GM21390 (cell line): Measurements from ENCODE around the gene GOPC.

Experiments used
- ATAC-seq: cut with Tn5 transposase; IDR thresholded peaks from one replicate; pipeline ENCODE4 v1.9.1; 2021; ENCODE audit not compliant: unreplicated experiment

Gene GOPC

DNA sequence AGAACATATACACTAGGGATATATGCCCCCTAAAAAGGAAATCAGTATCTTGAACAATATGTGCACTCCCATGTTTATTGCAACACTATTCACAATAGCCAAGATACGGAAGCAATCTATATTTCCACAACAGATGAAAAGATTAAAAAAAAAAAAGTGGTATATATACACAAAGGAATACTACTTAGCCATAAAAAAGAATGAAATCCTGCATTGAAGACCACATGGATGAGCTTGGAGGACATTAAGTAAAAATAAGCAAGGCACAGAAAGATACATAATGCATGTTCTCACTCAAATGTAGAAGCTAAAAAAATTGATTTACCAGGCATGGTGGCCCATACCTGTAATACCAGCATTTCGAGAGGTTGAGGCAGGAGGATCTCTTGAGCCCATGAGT lies 4.6 kb downstream of the GOPC start:
- no peak for ATAC-seq

DNA sequence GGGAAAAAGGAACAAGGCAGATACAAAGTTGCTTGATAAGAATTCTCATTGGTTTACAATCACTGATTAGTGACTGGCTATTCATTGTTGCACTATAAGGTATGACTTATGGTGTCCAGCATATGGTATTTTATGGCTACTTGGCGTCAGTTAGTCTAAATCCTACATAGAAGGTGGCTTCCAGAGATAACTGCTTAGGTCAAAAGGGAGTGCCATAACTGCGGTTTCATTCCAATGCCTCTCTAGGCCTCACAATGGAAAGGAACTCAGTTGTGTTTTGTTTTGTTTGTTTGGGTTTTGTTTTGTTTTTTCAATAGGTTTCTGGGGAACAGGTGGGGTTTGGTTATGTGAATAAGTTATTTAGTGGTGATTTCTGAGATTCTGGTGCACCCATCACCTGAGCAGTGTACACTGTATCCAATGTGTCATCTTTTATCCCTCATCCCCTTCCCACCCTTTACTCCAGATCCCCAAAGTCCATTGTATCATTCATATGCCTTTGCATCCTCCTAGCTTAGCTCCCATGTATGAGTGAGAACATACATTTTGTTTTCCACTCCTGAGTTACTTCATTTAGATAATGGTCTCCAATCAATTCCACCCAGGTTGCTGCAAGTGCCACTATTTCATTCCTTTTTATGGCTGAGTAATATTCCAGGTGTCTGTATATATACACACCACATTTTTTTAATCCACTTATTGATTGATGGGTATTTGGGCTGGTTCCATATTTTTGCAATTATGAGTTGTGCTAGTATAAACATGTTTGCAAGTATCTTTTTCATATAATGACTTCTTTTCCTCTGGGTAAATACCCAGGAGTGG lies 7.0 kb downstream of the GOPC start:
- no peak for ATAC-seq

DNA sequence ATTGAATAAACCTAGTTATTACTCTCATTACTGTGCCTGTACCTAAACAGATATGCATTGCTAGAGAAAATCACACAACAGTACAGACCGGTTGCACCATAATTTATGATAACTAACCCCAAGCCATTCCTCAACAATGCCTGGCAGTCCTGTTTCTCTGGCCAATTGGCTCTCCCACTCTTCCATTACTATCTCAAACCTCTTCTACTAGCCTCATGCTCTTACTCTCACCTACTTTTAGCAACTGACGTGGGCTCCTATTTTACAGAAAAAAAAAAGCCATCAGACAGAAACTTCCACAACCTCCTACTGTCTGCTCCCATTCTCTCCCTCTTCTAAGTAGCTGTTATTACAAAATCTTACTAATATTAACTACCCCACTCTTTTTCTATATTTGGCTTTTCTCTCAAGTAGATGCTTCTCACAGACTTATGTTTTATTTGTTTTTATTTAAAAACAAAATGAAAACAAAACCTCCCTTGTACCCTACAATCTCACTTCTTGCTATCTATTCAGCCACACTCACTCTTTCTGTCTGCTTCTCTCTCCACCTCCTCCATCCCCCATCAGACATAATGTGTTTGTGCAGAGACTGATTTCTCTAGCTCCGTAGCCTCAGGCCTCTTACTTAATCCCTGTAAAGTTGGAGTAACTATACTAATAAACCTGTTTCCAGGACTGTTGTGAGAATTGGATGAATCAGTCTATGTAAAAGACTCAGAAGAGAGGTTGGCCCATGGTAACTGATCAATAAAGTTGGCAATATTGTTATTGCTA lies 9.1 kb downstream of the GOPC start:
- ATAC-seq, result no peak

DNA sequence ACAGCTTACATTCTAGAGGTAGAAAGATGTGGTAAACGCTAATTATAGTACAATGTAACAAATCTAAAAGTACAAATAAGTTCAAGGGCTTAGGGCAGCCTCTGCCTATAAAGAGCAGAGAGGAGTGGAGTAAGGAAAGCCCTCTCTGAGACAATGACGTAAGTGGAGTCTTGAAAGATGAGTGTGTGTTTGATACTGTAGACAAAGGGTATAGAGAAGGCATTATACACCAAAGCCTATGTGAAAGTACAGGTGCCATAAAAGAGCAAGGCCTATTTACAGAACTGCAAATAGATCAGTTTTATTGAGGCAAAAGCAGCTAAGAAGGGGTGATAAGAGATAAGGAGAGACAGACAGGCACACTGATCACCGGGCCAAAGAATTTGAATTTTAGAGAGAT lies 10.9 kb downstream of the GOPC start:
- no peak for ATAC-seq

DNA sequence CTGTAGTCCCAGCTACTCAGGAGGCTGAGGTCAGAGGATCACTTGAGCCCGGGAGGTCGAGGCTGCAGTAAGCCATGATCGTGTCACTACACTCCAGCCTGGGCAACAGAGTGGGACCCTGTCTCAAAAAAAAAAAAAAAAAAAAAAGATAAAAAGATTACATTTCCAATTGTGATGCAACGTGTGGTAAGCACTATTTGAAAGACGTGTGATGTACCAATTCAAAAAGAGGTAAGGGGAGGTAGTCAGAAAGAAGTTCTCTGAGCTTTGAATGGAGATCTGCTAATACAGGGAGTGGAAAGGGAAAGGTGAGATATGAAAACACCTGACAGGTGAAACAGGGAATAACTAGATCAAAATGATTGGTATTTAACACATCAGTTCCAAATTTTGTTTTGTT lies 11.9 kb downstream of the GOPC start:
- ATAC-seq, result no peak

DNA sequence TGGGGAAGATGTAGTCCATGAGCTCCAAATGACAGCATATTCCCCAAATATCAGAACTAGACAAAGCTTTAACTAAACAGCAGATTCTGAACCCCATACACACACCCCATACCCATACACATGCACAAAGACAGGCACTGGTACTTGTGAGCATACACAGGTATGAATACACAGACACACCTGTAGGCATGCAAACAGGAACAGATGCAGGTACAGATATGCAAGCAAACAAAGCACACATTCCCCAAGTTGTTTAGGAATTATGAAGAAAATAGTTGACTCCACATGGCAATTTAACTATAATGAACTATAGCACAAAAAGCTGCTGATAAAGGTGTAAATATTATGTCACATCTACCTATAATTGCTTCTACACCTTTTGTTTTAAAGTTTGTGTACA lies 16.7 kb downstream of the GOPC start:
- ATAC-seq, result no peak

DNA sequence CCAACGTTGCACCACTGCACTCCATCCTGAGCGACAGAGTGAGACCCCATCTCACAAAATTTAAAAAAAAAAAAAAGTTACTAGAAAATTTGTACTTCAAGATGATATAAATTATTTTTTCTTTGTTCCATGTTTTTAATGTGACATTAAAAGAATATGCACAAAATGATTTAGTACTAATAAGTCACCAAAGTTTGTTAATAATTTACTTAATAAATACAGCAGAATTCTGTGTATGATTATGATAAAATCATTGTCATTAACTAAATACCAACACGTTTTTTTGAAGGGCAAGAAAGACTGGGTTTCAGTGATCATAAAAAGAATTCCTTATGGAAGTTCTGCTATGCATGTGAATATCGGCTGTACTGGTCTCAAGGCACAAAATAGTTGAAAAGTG lies 28.1 kb downstream of the GOPC start:
- no peak for ATAC-seq

DNA sequence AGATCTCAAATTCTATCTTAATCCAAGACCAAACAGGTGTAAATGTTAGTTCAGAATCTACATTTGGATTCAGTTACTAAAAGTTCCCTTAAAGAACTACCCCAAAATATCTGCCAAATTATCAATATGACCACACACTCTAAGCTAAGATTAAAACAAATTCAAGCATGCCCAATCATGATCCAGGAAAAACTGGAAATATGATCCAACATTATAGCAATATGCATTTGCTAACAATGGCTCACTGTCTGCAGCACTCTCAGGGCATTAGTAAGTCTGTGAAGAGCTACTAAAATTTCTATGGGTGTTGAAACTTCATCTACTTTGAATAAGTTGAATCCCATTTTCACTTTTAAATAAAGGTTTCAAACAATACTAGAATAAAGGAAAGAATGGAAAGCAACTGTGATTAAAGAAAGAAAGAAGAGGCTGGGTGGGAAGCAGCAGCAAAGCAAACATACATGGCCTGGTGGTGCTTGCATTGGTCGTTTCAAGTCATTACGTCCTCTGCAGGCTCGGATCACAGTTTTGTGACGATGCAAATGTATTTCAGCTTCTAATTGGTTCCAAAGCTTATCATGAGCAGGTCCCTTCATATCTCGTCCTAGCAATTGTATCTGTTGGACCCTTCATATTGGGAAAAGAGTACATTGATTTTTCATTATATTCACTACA lies 29.2 kb downstream of the GOPC start:
- ATAC-seq, result no peak

DNA sequence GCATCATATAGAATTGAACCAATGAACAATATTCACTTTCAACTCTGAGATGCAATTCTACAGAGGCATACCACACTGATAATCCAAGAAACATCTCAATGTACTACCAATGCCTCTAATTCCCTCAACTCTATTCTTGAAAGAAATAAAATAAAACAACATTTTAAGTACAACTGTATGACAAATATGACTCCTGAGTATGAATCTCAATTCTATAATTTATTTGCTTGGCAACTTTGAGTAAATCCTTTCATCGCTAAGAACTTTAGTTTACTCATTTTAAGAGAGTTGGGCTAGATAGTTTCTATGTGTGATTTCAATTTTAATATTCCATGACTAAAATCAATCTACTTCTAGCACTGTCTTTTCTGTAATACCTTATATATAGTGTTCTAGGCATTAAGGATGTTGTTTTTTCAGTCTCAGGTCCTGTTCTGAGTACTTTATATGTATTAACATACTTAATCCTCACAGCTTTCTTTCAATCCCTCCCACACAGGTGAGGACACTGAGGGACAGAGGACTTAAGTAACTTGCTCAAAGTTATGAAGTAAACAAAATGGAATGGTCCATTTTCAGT lies 33.4 kb downstream of the GOPC start:
- ATAC-seq, result no peak

DNA sequence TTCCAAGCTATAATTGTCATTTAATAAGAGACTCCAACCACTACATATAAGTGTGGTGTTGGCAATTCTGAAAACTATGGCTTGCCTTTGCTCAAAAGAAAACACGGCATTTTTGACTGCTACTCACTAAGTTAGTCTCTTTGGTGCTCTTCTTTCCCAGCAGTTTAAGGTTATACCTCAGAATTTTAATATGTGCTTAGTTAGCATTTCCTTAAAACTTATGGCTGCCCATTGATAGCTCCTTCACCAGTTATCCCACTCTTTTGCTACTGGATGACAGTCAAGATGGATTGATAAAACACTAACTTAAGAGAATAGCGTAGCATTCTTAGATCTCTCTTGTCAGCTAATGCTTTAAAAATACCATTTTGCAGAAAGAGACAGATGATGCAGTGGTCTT lies 34.1 kb downstream of the GOPC start:
- no peak for ATAC-seq

DNA sequence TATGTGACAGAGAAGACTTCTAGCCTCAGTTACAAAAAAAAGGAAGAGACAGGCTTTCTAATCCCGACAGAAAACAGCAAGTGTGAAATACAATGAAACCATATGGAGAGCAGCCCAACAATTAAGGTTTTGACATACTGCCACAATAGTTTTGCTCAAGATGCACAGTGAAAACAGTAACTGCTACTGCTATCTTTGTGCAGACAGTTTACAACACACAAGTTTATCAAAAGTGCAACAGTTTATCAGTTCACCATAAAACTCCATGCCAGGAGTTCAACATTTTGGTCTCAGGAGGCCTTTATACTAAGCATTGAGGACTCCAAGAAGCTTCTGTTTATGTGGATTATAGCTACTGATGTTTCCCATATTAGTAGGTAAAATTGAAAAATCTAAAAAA lies 37.6 kb downstream of the GOPC start:
- ATAC-seq, result no peak

DNA sequence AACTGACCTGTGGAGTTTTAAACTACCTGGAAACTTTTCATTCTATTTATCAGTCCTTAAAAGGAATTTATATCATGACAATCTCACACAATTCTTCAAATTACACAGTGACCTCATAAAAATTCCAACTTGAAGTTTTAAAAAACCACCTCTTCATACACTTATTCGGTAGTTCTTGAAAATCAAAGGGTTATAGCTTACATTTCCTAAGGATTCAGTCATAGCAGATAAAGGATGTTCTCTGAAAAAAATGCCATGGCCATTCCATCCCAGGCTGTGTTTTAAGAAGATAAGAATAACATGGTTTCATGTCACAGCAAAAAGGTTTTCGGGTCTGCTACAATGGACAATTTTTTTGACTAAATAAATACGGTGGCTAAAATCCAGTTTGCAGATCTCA lies 41.2 kb downstream of the GOPC start:
- ATAC-seq, result no peak

DNA sequence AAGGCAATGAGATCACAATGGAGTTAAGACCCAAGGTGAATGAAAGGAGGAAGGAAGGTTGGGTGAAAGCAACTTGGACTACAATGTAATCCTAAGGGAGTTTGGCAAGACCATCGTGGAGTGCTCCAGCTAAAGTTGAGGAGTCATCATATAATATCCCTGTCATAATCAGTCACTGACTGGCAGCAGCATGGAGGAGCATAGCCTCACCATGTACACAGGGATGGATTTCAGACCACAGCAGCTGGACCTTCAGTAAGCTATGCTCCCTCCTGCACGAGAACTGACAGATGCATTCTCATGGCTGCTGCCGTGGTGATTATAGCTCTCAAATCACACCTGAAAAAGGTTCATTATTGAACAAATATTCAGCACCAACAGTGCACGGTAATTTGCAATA lies 43.0 kb downstream of the GOPC start:
- no peak for ATAC-seq

DNA sequence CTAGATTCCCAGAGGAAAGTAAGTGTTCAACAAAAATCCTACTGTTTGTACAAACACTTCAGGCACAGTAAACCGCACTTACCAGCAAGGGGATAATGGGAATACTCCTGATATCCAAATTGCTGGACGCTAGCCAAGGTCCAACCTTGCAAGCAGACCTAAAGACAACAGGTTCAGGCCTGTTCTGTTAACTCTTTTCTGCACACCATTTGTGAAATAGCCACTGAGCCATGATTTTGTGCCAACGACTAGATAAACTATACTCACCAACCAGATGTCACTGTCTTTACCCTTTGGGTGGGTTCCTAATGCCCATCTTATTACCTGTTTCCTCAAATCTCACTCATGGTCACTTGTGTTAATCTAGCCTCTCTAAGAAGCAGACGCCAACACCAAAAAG lies 43.5 kb downstream of the GOPC start:
- no peak for ATAC-seq

DNA sequence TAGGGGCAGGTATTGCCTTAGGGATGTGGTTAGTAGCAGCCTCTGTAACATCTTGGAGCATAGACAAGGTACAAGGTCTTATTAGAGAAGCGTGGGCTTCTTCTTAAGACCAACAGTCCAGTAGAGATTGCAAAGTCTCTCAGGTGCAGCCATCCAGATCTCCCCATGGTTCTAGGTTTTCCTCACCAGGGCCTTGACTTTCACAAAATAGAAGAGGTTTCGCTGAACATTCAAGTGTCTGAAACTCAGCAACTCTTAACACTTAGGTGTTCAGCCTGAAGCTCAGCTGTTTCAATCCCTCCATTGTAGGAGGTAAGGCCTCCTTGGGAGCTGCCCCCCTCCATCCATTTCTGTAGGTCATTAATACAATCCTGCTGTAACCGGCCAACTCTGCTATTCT lies 44.4 kb downstream of the GOPC start:
- no peak for ATAC-seq

DNA sequence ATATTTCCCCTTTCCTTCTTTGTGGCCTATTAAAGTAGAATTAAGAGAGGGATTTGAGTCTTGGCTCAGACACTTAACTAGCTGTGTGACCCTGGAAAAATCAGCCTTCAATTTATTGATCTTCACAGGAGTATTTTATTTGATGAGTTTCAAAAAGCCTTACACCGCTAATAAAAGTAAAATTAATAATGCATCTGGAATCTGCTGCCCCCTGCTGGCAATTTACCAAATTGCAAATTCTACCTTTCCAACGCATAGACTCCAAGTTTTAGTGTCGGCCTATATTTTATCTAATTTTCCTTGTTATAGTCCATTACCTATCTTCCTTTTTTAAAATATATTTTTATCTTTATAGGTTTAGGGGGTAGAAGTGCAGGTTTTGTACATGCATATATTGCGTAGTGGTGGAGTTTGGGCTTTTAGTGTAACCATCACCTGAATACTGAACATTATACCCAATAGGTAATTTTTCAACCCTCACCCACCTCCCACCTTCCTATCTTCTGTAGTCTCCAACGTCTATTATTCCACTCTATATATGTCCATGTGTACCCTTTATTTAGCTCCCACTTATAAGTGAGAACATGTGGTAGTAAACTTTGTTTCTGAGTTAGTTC lies 46.3 kb downstream of the GOPC start:
- peak; percentile 51 for ATAC-seq

DNA sequence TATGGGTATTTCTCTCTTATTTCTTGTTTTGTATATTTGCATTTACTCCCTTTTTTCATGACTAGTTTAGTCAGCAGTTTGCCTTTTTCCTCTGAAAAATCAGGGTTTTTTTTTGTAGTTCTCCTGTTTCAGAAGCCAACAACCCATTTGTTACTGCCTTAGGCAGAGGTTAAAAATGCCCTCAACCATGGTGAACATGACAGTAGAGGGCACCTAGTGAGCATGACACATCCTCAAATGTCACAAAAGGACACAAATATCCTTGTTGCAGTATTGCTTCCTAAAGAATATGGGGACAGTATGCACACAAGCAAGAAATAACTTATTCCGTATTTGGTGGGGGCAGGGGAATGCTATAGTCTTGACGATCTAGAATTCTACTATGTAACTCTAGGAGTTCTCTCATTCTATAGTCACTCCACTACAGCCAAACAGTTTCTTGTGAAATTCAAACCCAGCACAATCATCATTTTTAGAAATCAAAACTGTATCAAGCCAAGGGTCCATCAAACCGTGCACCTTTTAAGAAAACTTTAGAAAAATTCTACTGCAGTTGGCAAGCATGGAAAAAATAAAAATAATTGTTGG lies 47.0 kb downstream of the GOPC start:
- no peak for ATAC-seq

DNA sequence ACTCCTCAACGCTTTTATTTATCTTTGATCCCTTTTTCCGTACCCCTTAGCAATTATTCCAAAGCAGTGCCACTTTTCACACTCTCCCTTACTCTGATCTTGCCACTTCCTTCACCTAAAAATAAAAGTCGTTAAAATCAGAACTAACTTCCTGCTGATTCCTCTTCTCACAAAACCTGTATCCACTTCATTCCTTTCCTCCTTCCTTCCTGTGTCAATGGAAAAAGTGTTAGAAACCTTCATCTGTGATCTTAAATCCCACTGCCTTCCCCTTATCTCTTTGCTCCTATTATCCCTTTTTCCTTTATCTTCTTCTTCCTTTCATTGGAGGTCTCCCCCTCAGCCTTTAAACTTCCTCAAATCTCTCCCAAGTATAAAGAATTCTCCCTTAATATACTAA lies 49.2 kb downstream of the GOPC start:
- ATAC-seq, result no peak

DNA sequence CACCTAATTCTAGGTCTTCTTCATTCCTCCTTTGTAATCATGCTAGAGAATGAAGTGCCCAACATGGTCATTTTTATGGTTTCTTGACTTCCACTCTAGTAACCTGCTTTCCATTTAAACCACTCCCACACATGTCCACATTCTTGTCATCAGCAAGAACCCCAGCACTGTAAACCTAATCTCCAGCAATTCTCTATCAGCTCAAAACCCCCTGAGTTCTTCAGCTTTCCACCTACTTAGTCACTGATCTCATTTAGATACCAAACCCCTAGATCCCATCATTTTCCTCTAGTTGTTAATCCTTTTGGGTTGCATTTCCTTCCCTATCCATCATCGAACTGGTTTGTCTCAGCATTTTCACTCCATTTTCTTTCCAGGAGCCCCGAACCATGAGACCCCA lies 49.7 kb downstream of the GOPC start:
- ATAC-seq, result no peak

DNA sequence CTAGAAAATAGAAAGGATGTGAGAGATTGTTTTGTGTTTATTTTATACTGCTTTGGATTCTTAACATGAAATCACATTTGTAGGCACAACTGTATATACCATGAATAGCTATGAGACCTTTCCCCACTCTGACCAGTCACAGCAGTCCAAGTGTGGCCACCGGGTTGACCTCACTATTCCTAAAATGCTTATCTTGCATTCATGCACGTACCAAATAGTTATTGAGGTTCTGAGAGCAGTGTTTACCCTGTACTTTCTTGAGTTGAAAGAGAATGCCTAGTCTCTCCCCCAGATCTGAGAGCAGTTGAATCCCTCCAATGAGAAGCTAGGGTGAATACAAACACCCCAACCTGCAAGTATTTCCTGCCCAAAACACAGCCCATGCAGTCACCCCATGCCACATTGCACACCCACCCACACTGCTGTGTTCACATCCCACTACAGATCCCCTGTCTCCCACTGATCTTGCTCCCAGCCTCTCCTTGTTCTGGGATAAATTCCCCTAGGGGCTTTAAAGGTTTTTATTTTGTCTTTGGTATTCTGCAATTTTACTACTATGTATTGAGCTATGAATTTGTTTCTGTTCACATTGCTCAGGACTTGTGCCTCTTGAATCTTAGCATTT lies 51.6 kb downstream of the GOPC start:
- no peak for ATAC-seq
